IMR-90 (cell line): ENCODE results near the gene MAP7. TPM values are rescaled to one million over a fixed set of nuclear protein-coding genes. Genes with fewer than 3 reads are reported as not detected.

Source experiments
- ATAC-seq: fragments of 200-7000 bp; cut with Tn5 transposase; 2 replicates; pipeline ENCODE4 v1.9.1; 2020; ENCODE audit warnings: low read depth, mild to moderate bottlenecking, moderate library complexity
- BruUV-seq: library from RNA; stranded (reverse); fragments of 400-500 nt; replicated peaks from 2 replicates; lab custom pipeline; 2021; lab: Mats Ljungman, UMichigan
- CTCF ChIA-PET: fragments of 300-600 bp; formaldehyde crosslinking; extraction: SDS; loops from one replicate; lab custom pipeline; 2021; ENCODE audit warnings: antibody characterized with exemption; lab: Yijun Ruan, JAX
- POLR2A ChIA-PET: fragments of 300-600 bp; sonication (Branson Sonifier 250); formaldehyde crosslinking; loops from one replicate; lab custom pipeline; 2022; ENCODE audit warnings: antibody characterized with exemption; ENCODE audit not compliant: unreplicated experiment; lab: Charles Lee
- DNase-seq: peaks from one replicate; pipeline ENCODE4 v3.0.0; 2013
- H2AFZ ChIP-seq: replicated peaks from 2 replicates; pipeline ENCODE3; 2013; ENCODE audit warnings: low read length, mild to moderate bottlenecking; ENCODE audit not compliant: poor library complexity
- H2AK5ac ChIP-seq: 2 replicates; pipeline ENCODE4 v1.6.1; 2013; ENCODE audit warnings: low read depth, low read length, inconsistent platforms
- H2AK9ac ChIP-seq: replicated peaks from 2 replicates; pipeline ENCODE3; 2013; ENCODE audit warnings: mild to moderate bottlenecking, low read depth, low read length, moderate library complexity; ENCODE audit not compliant: poor library complexity
- H2BK120ac ChIP-seq: 2 replicates; pipeline ENCODE4 v1.6.1; 2013; ENCODE audit warnings: low read depth, low read length, inconsistent platforms
- H2BK15ac ChIP-seq: 3 replicates; pipeline ENCODE4 v1.6.1; 2013; ENCODE audit warnings: low read depth, low read length, inconsistent platforms
- H2BK20ac ChIP-seq: 2 replicates; pipeline ENCODE4 v1.6.1; 2013; ENCODE audit warnings: low read depth, mild to moderate bottlenecking, inconsistent platforms, low read length, moderate library complexity
- H2BK5ac ChIP-seq: 2 replicates; pipeline ENCODE4 v1.6.1; 2013; ENCODE audit warnings: mild to moderate bottlenecking, low read depth, low read length, inconsistent platforms; ENCODE audit not compliant: poor library complexity, severe bottlenecking
- H3K14ac ChIP-seq: replicated peaks from 2 replicates; pipeline ENCODE4 v1.6.1; 2013; ENCODE audit warnings: low read depth, low read length, inconsistent platforms
- H3K18ac ChIP-seq: 2 replicates; pipeline ENCODE4 v1.6.1; 2013; ENCODE audit warnings: low read depth, low read length, control low read depth
- H3K23ac ChIP-seq: 2 replicates; pipeline ENCODE4 v1.6.1; 2013; ENCODE audit warnings: low read depth, low read length, inconsistent platforms
- H3K27ac ChIP-seq: 2 replicates; pipeline ENCODE4 v1.5.1; 2013; ENCODE audit warnings: mild to moderate bottlenecking, control low read depth, low read length; ENCODE audit not compliant: insufficient read depth
- H3K27me3 ChIP-seq: 2 replicates; pipeline ENCODE4 v1.6.1; 2013; ENCODE audit warnings: low read length; ENCODE audit not compliant: control insufficient read depth, insufficient read depth
- H3K36me3 ChIP-seq: 2 replicates; pipeline ENCODE4 v1.6.1; 2013; ENCODE audit warnings: low read length, mixed read lengths; ENCODE audit not compliant: control insufficient read depth, insufficient read depth
- H3K4ac ChIP-seq: 2 replicates; pipeline ENCODE4 v1.6.1; 2013; ENCODE audit warnings: low read depth, low read length, inconsistent platforms
- H3K4me1 ChIP-seq: 2 replicates; pipeline ENCODE4 v1.6.1; 2013; ENCODE audit warnings: low read length, mixed read lengths; ENCODE audit not compliant: control insufficient read depth, insufficient read depth
- H3K4me2 ChIP-seq: 2 replicates; pipeline ENCODE4 v1.6.1; 2013; ENCODE audit warnings: low read depth, mild to moderate bottlenecking, control low read depth, low read length, moderate library complexity
- H3K4me3 ChIP-seq: 2 replicates; pipeline ENCODE4 v1.5.1; 2013; ENCODE audit warnings: low read depth, mild to moderate bottlenecking, control low read depth, low read length, moderate library complexity; ENCODE audit not compliant: insufficient read depth
- H3K56ac ChIP-seq: 2 replicates; pipeline ENCODE4 v1.6.1; 2013; ENCODE audit warnings: low read length, inconsistent platforms; ENCODE audit not compliant: insufficient read depth; ENCODE audit errors: extremely low read depth
- H3K79me1 ChIP-seq, 2 experiments: 2 replicates each; pipeline ENCODE4 v1.6.1; 2013; ENCODE audit warnings: low read length in 2 of 2, inconsistent platforms in 1 of 2, low read depth in 1 of 2
- H3K9ac ChIP-seq: 2 replicates; pipeline ENCODE4 v1.6.1; 2013; ENCODE audit warnings: low read depth, low read length, control low read depth
- H3K9me1 ChIP-seq: 2 replicates; pipeline ENCODE4 v1.6.1; 2013; ENCODE audit warnings: low read length, inconsistent platforms; ENCODE audit not compliant: insufficient read depth
- H3K9me3 ChIP-seq: 2 replicates; pipeline ENCODE4 v1.6.1; 2013; ENCODE audit warnings: low read length; ENCODE audit not compliant: control insufficient read depth, insufficient read depth
- H4K20me1 ChIP-seq: 2 replicates; pipeline ENCODE4 v1.6.1; 2013; ENCODE audit warnings: low read length, inconsistent platforms; ENCODE audit not compliant: insufficient read depth
- H4K5ac ChIP-seq: 2 replicates; pipeline ENCODE4 v1.6.1; 2013; ENCODE audit warnings: mild to moderate bottlenecking, low read depth, low read length, control low read depth
- H4K8ac ChIP-seq, 2 experiments: 2 replicates each; pipeline ENCODE4 v1.6.1; 2013; ENCODE audit warnings: low read depth in 2 of 2, low read length in 2 of 2, control low read depth in 1 of 2, inconsistent platforms in 1 of 2
- H4K91ac ChIP-seq: 2 replicates; pipeline ENCODE4 v1.6.1; 2013; ENCODE audit warnings: low read depth, low read length, inconsistent platforms; ENCODE audit not compliant: insufficient read depth
- CEBPB ChIP-seq: IDR thresholded peaks from 2 replicates; pipeline ENCODE4 v1.6.1; 2012; ENCODE audit warnings: low read depth, low read length, improper control_type of control experiment
- FOS ChIP-seq: fragments of 150-350 bp; IDR thresholded peaks from 2 replicates; pipeline ENCODE4 v1.6.1; 2016; ENCODE audit warnings: low read depth, low read length
- WGBS, 2 experiments: methylation state at CpG; one replicate each; pipeline versions ENCODE4 v1.1.5 to v1.1.7; 2013; ENCODE audit warnings: missing lambda C conversion rate in 2 of 2; ENCODE audit not compliant: insufficient read length in 1 of 2; ENCODE audit errors: extremely low coverage in 2 of 2; 5-methylcytosine and 5-hydroxymethylcytosine counted together
- dilution Hi-C: fragments of 300-500 bp; cut with HindIII; formaldehyde crosslinking; loops from one replicate; pipeline ENCODE4 v1.14.3; 2018; ENCODE audit warnings: low sequenced_read_pairs; ENCODE audit not compliant: unreplicated experiment
- in situ Hi-C: fragments of 300-500 bp; cut with MboI; formaldehyde crosslinking; loops from 3 replicates; pipeline ENCODE4 v1.14.3; 2019; ENCODE audit warnings: low sequenced_read_pairs, inconsistent platforms, mixed read lengths
- intact Hi-C: fragments of 100-400 bp; cut with micrococcal nuclease; formaldehyde crosslinking; loops from 2 replicates; pipeline ENCODE4 v1.10.0; 2022
- polyA plus RNA-seq, 3 experiments: library from polyadenylated mRNA; depleted of rRNA; stranded (reverse); fragments of >200 nt; gene quantifications; 2 replicates each; pipeline ENCODE4 v1.2.3, GENCODE V29; 2012; ENCODE audit warnings: low replicate concordance in 1 of 3
- total RNA-seq: library from RNA; depleted of rRNA; stranded (reverse); fragments of >200 nt; gene quantifications from 2 replicates; pipeline ENCODE4 v1.2.3, GENCODE V29; 2012
- TF ChIP-seq, protein P1 (sequence below): fragments of 150-350 bp; IDR thresholded peaks from 2 replicates; pipeline ENCODE4 v1.6.1; 2017; ENCODE audit warnings: mild to moderate bottlenecking, antibody characterized with exemption, low read length, low read depth

Gene MAP7
- total and polyA plus RNA-seq, 2 of the 4 experiments (the other 2 are of a cell fraction): 0.19 to 0.36 TPM

DNA sequence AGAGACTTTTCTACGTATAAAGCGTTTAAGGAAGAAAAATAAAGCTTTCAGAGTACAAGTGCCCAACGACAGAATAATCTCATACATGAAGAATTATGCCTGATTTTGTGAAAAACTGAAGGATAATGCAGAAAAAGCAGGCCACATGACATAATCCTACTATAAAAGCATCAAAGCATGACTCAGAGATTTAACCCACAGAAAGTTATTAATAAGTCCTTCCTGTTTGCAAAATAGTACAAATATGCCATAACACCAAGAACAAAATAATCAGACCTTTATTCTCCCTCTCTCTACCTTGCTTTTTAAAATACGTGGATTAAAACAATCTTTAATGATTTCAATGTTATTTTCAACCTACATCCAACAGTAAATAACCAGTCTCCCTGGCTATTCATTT lies 142.0 kb downstream of the MAP7 start:
- no TSS peak for BruUV-seq
- POLR2A ChIA-PET: no interaction called here
- H3K14ac ChIP-seq: no peak overlapping the region
- CTCF ChIA-PET: no interaction called here
- no peaks in the 10 kb centered on the region for H3K9me3 ChIP-seq
- H2BK5ac ChIP-seq: no peak overlapping the region
- dilution Hi-C loops: no loop called here
- no CpG with 5 or more reads among the region's 4 CpGs for WGBS, 2 experiments
- intact Hi-C loops: no loop called here
- no peak overlapping the region for H3K4me3 ChIP-seq
- no peaks in the 10 kb centered on the region for H3K27me3 ChIP-seq
- no peak overlapping the region for H4K5ac ChIP-seq
- H3K18ac ChIP-seq: no peak overlapping the region
- no peak overlapping the region for H4K8ac ChIP-seq
- ATAC-seq (peak; percentile 30; the same call in 1 of the 2 replicates), DNase-seq (peak; percentile 69)
- H4K91ac ChIP-seq: no peak overlapping the region
- H3K9me1 ChIP-seq: 0 out of 2 replicates have a peak, but pooled peaks cover 3% of the 10 kb centered on the region
- H4K20me1 ChIP-seq: no peaks in the 10 kb centered on the region
- no peak overlapping the region for H3K4me2 ChIP-seq
- no peaks in the 10 kb centered on the region for H3K36me3 ChIP-seq
- TF ChIP-seq FOS (0 out of 2 replicates have a peak, but pooled peaks have one; percentile 14), CEBPB (peak; percentile 11; the same call in 1 of the 2 replicates)
- TF ChIP-seq, protein P1, sequence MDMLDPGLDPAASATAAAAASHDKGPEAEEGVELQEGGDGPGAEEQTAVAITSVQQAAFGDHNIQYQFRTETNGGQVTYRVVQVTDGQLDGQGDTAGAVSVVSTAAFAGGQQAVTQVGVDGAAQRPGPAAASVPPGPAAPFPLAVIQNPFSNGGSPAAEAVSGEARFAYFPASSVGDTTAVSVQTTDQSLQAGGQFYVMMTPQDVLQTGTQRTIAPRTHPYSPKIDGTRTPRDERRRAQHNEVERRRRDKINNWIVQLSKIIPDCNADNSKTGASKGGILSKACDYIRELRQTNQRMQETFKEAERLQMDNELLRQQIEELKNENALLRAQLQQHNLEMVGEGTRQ: no peak
- no peak overlapping the region for H3K56ac ChIP-seq
- H3K4me1 ChIP-seq: peaks cover 11% of the 10 kb centered on the region
- H3K79me1 ChIP-seq: no peaks in the 10 kb centered on the region
- H3K4ac ChIP-seq: no peak overlapping the region
- H2BK20ac ChIP-seq: no peak overlapping the region
- in situ Hi-C loops: no loop called here
- H3K9ac ChIP-seq: no peak overlapping the region
- no peak overlapping the region for H2BK15ac ChIP-seq
- no peak overlapping the region for H3K23ac ChIP-seq
- H2AK5ac ChIP-seq: no peak overlapping the region
- H2AK9ac ChIP-seq: no peak overlapping the region
- H2BK120ac ChIP-seq: no peak overlapping the region
- H3K27ac ChIP-seq: no peak overlapping the region
- H2AFZ ChIP-seq: no peak overlapping the region
